ENCODE results near the gene NAV2.

The NAV2 gene

DNA sequence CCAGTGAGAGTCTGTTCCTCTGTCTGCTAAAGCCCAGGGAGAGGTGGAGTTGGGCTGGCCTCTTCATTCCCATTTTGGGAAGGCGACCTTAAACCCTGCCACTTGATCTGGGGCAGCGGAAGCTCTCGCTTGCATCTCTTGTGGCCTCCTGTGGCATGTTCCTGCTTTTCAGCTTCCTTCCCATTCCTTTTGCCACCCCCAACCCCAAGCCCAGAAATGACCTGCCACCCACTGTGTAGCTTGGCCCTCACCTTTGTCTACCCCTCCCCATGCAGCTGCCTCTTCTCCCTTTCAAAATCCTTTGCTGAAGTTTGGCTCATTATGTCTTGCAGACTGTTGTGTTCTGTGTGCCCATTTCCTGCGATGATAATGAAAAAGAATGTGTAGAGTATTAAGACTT, 337.4 kb downstream of the NAV2 start:
- peaks cover 3% of the 10 kb centered on the region for H3K36me3 ChIP-seq (ENCODE audit: insufficient read depth, low read length)
- peaks cover 33% of the 10 kb centered on the region for H3K4me1 ChIP-seq (ENCODE audit: insufficient read depth, low read length)
- no peaks in the 10 kb centered on the region for H3K9me3 ChIP-seq (ENCODE audit: control insufficient read depth, insufficient read depth, low read length)
- no peak overlapping the region for H3K9ac ChIP-seq (ENCODE audit: low read depth, low read length)

DNA sequence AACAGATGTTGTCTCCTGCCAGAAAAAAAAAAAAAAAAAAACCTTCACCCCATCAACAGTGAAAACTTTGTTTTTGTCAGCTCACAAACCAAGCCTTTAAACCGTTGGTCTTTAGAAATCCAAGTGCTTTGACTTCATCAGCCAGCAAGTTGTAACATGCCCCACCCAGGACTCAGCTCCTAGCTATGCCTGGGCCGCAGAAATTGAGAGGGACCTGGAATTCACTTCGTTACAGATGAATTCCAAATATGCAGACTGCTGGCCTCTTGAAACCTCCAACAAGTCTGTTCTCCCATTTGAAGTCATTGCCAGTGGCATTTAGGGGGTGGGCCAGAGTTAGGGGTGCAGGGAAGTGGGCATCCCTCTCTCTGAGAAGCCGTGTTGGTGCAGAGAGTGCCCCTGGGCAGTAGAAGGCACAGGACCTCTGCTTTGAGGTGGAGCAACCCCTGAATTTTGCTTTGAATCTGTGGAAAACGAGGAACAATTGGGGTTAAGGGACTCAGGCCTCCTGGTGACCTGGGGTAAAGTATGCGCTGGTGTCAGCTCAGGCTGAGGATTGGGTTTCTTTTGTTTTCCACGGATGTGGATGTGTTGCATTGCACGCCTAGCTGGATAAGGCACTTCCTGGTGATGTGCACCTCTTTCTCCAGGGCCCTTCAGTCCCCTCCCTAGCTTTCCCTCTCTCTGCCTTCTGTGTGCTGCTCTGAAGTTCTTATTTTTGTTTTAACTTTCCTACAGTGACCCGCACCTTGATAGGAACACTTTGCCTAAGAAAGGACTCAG, 338.1 kb downstream of the NAV2 start:
- H3K36me3 ChIP-seq (ENCODE audit: insufficient read depth, low read length), result peaks cover 5% of the 10 kb centered on the region
- no peak overlapping the region for H3K9ac ChIP-seq (ENCODE audit: low read depth, low read length)
- peaks cover 33% of the 10 kb centered on the region for H3K4me1 ChIP-seq (ENCODE audit: insufficient read depth, low read length)
- no peaks in the 10 kb centered on the region for H3K9me3 ChIP-seq (ENCODE audit: control insufficient read depth, insufficient read depth, low read length)

DNA sequence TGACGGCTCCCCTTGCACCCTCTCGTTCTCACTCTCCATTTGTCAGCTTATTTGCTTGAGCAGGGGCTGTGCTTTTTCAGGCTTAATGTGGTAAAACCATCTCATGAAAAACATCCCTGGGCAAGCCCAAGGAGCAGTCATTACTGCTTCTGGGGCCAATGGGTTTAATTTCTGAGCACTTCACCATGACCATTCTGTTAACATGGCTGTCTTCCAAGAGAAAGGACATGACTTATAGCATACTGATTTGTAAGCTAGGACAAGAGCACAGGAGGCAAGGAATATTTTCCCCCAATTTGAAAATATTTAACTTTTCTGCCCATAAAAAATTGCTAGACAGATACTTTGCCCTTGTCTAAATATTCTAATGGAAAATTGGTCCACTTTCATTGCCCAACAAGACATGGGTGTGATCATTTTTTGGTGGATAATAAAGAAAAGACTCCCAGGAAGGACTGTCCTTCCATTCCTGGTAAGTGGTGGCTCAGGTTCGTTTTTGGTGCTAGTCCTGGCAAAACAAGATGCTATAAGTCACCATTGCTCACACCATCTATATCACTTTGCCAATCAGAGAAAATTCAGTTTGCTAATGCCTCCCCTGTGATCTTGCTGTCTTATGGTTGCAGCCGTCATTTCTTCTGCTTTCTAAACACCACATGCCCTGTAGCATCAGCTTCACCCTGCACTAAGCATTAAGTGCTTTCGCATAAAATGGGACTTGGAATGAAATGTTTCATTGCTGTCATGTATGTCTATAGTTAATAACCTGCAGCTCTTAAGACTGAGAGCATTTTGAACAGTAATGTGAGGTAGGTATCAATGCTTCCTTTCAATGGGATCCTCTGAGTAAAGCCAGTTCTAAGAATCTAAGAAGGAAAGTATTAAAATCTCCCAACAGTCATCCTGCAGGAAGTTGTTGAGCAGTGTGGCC, 339.1 kb downstream of the NAV2 start:
- no peaks in the 10 kb centered on the region for H3K9me3 ChIP-seq (ENCODE audit: control insufficient read depth, insufficient read depth, low read length)
- H3K36me3 ChIP-seq (ENCODE audit: insufficient read depth, low read length), result peaks cover 8% of the 10 kb centered on the region
- peaks cover 31% of the 10 kb centered on the region for H3K4me1 ChIP-seq (ENCODE audit: insufficient read depth, low read length)
- no peak overlapping the region for H3K9ac ChIP-seq (ENCODE audit: low read depth, low read length)

DNA sequence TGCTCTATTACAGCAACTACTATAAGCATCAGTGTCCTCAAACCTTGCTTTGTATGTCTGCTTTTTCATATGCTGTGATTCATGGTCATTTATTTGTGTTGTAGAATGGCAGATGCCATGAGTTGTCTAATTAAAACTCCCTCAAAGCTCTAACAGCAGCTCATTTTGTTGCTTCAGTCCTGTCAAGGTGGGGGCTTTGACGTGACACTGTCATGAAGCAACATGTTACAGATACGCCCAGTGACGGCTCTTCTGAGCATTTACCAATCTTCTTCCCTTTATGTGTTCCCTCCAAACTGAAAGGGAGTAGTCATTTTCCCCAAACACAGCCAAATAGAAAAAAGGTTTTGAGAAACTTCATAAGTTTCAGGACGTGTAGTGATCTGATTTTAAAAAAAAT, 340.9 kb downstream of the NAV2 start:
- Histone ChIP-seq H3K9ac (ENCODE audit: low read depth, low read length) (no peak overlapping the region), H3K9me3 (ENCODE audit: control insufficient read depth, insufficient read depth, low read length) (no peaks in the 10 kb centered on the region), H3K4me1 (ENCODE audit: insufficient read depth, low read length) (peaks cover 27% of the 10 kb centered on the region), H3K36me3 (ENCODE audit: insufficient read depth, low read length) (peaks cover 11% of the 10 kb centered on the region)

DNA sequence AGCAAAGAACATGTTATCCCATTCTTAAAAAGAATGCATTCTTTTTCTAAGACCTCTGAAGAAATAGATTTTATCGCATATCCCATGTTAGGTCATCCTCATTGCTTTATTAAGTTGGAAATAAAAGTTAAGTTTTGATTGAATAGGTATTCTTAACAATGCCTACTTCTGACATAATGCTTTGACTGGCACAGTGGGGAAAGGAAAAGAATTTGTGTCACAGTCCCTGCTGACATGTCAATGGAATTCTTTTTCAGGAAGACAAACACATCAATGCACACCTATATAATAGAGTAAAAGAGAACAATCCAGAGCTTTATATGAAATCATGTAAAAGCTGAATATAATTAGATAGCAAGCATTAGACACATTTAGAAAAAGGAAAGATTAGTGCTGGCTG, 341.9 kb downstream of the NAV2 start:
- Histone ChIP-seq H3K9ac (ENCODE audit: low read depth, low read length) (no peak overlapping the region), H3K4me1 (ENCODE audit: insufficient read depth, low read length) (peaks cover 22% of the 10 kb centered on the region), H3K9me3 (ENCODE audit: control insufficient read depth, insufficient read depth, low read length) (no peaks in the 10 kb centered on the region), H3K36me3 (ENCODE audit: insufficient read depth, low read length) (peaks cover 18% of the 10 kb centered on the region)

DNA sequence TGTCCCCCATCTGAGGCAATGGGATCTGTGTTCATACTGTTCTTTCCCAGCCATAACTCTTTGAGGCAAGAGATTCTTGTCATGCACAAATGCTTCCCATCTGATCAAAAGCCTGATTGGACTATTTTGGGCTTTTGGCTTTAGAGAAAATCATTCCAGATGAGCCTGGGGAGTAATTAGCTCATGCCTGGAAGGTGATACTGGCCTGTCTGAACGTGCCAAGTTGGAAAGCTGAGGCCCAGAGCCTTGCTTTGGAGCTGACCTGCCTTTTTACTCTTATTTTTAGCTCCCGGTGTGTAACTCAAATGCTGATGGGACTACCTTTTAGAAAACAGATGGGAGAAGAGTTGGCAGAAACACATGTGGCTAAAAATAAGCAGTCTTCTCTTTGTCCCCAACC, 342.7 kb downstream of the NAV2 start:
- Histone ChIP-seq H3K9ac (ENCODE audit: low read depth, low read length) (no peak overlapping the region), H3K4me1 (ENCODE audit: insufficient read depth, low read length) (peaks cover 15% of the 10 kb centered on the region), H3K36me3 (ENCODE audit: insufficient read depth, low read length) (peaks cover 25% of the 10 kb centered on the region), H3K9me3 (ENCODE audit: control insufficient read depth, insufficient read depth, low read length) (no peaks in the 10 kb centered on the region)

DNA sequence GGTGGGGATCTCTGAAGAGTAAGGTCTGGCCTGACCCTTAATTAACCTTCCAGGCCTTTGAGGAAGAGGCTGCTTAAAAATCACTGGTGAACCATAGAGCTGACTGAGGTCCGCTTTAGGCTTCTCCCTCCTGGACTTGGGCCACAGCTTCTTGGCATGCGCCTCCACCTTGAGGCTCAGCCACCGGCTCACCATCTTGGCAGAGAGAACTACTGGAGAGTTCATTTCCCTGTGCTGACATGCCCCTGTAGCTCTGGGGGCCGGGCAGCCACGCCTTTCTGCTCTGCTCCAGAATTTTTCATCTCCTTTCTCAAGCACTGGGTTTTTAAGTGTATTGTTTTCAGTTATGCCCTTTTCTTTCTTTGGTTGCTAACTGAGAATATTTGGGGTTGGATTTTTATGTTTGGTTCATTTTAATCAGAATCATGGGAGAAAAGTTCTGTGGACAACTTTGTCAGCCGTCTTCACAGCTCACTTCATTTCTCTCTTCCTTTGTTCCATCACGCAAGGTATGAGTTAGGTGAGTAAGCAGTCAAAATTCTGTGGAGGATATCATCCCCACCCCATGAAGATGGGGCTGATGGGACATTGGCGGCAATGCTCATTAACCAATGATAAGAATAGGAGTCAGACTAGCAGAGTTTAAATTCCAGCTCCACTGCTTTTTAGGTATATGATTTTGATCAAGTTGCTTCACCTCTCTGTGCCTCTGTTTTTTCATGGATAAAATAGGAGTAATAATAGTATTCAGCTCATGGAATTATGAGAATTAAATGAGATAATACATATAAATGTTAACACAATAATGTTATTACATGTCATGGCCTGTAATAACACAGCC, 343.7 kb downstream of the NAV2 start:
- peaks cover 25% of the 10 kb centered on the region for H3K36me3 ChIP-seq (ENCODE audit: insufficient read depth, low read length)
- peaks cover 4% of the 10 kb centered on the region for H3K4me1 ChIP-seq (ENCODE audit: insufficient read depth, low read length)
- no peaks in the 10 kb centered on the region for H3K9me3 ChIP-seq (ENCODE audit: control insufficient read depth, insufficient read depth, low read length)
- no peak overlapping the region for H3K9ac ChIP-seq (ENCODE audit: low read depth, low read length)

DNA sequence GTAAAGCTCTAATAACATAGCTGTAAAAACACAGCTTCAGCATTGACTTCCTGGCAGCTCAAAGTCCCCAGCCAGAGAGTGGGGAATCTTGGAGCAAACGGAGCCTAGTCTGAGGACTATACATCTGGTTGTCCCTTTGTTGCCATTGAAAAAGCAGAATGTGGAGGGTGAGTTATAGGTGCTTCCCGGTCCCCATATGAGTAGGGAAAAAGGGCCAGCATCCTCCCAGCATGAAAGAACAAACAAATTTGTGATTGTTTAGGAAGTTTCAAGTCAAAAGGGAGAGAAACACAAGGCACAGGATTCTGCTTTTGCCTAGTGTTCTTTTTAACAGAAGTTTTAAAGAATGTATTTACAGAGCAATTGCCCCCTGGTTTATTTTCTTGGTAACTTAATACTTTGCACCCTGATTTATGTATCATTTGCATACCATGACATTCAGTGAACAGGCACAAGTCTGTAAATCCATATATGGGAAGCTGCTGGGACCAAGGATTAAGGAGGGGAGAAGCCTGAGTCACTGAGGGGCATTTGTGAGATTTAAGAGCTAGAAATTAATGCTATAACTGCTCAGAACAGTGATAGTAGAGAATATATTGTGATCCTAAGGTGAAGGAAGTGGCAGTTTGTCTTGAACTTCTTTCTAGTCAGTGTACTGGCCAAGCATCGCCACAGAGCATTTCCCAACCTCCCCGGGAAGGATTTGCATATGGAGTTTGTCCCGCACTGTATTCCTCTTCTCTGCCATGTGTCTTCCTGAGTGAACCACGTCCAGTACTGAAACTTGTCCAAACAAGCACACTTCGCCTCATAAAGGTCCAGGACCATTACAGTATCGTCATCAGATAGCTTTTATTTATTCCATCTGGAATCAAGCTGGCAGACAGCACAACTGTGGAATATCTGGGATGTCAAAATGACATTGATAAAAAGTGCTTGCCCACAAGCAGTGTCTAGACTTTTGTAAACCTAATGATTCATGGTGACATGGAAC, 344.6 kb downstream of the NAV2 start:
- no peaks in the 10 kb centered on the region; the same call in 1 of the 2 replicates for H3K4me1 ChIP-seq (ENCODE audit: insufficient read depth, low read length)
- peaks cover 28% of the 10 kb centered on the region for H3K36me3 ChIP-seq (ENCODE audit: insufficient read depth, low read length)
- no peaks in the 10 kb centered on the region for H3K9me3 ChIP-seq (ENCODE audit: control insufficient read depth, insufficient read depth, low read length)
- H3K9ac ChIP-seq (ENCODE audit: low read depth, low read length), result no peak overlapping the region

DNA sequence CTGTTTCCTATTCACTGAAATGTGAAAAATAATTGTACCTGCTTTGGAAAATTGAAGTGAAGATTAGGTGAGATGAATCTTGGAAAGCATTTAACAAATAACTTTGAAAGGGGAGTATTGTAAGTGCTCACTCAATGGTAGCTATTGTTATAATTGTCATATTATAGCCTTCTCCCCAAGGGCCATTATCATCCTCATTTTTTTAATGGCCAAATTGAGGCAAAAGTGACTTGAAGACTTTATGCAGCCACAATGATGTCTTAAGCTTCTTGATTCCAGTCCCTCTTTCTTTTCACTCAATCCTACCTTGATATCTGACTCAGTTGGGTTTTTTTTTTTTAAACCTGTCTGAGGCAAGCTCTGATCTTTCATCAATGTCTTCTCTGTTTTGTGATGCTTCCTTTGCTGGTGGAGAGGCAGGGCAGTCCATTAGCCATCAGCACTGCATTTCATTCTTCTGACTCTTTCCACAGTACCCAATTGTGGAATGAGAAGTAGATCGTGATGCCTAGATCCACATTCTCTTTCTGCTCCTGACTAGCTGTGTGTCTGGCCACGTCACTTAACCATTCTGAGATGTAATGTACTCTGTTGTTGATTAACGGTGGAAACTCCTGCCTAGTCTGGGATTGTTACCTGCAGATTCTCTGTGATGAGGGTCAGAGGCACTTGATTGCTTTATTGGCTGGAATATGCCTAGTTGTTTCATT, 346.3 kb downstream of the NAV2 start:
- Histone ChIP-seq H3K9ac (ENCODE audit: low read depth, low read length) (no peak overlapping the region), H3K36me3 (ENCODE audit: insufficient read depth, low read length) (peaks cover 30% of the 10 kb centered on the region), H3K9me3 (ENCODE audit: control insufficient read depth, insufficient read depth, low read length) (no peaks in the 10 kb centered on the region), H3K4me1 (ENCODE audit: insufficient read depth, low read length) (peaks cover 3% of the 10 kb centered on the region)

DNA sequence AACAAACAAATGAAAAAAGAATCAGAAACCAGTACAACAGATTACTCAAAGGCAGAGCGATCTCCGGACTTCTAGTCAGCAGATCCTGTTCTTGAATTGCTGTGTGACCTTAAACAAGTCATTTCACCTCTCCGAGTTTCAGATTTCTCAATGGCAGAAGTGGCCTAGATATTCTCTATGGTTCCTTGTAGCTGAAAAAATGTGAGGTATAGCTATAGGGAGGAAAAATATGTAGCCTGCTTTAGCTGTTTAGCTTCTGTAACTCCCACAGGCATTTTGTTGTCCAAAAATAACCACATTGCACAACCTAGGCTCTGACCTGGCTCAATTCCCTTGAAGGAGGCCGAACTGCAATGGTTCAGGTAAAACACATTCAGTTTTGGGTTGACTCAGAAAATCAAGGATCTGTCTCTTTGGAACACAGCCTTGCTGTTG, 347.0 kb downstream of the NAV2 start:
- H3K9me3 ChIP-seq (ENCODE audit: control insufficient read depth, insufficient read depth, low read length), result no peaks in the 10 kb centered on the region
- no peak overlapping the region for H3K9ac ChIP-seq (ENCODE audit: low read depth, low read length)
- H3K4me1 ChIP-seq (ENCODE audit: insufficient read depth, low read length), result peaks cover 10% of the 10 kb centered on the region
- H3K36me3 ChIP-seq (ENCODE audit: insufficient read depth, low read length), result peaks cover 30% of the 10 kb centered on the region

DNA sequence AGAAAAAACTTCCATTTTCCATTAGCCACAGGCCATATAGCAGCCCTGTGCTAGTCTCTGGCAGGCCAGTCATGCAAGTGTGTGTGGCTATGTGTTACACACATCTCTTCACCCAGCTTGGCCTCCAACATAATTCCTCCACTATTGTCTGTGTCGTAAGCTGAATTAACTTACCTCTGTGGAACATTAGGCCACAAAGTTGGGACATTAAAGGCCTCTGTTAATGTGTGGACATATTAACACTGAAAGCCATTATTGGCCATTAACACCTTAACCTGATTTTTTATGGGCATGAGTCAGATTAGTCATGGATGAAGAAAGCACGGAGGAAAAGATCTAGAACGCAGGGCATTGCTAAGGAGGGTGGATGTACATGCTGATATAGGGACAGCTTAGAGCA, 347.5 kb downstream of the NAV2 start:
- no peak overlapping the region for H3K9ac ChIP-seq (ENCODE audit: low read depth, low read length)
- no peaks in the 10 kb centered on the region for H3K9me3 ChIP-seq (ENCODE audit: control insufficient read depth, insufficient read depth, low read length)
- peaks cover 30% of the 10 kb centered on the region for H3K36me3 ChIP-seq (ENCODE audit: insufficient read depth, low read length)
- peaks cover 14% of the 10 kb centered on the region for H3K4me1 ChIP-seq (ENCODE audit: insufficient read depth, low read length)

DNA sequence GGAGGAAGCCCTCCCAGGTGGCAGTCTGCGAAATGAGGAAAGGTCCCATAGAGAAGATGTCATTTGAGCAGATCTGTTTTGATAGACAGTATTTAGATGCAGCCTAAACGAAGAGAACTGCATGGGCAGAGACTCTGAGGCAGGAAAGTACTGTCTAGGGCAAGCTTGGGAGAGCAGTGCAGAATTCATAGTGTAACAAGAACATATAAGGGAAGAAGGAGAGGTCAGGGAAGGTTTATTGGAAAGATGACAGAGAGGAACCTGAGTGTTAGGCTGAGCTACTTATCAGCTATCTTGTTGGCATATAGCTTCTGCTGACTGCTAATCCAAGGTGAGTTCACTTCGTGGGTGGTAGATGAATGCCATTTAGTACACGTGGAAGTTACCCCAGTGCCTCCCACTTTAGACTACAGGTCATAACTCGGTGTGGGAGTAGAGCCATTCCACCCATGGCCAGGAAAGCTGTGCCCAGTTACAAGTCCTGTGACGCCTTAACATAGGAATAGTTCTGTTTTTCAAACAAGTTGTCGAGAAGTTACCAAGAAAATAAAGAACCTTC, 348.1 kb downstream of the NAV2 start:
- Histone ChIP-seq H3K36me3 (ENCODE audit: insufficient read depth, low read length) (peaks cover 27% of the 10 kb centered on the region), H3K9ac (ENCODE audit: low read depth, low read length) (no peak overlapping the region), H3K4me1 (ENCODE audit: insufficient read depth, low read length) (peaks cover 19% of the 10 kb centered on the region), H3K9me3 (ENCODE audit: control insufficient read depth, insufficient read depth, low read length) (no peaks in the 10 kb centered on the region)

All from ES-I3 (cell line).